Body of pancreas (tissue), 4 donors: ENCODE data around the gene ADORA1. TPM values are rescaled to one million over a fixed set of nuclear protein-coding genes. Genes with fewer than 3 reads are reported as not detected.

ENCODE experiments used
- ATAC-seq: fragments of 150-250 bp; one replicate; pipeline ENCODE4 v1.9.1; 2016
- DNase-seq, 4 donors: peaks; one replicate each; pipeline ENCODE4 v3.0.0-alpha.2; 2019
- H3K27ac ChIP-seq, 4 donors: fragments of 200-600 bp; sonication (generic); 1 replicate in 3 of 4; 2 replicates in 1 of 4; pipeline versions ENCODE4 v1.5.1 to v1.6.1; 2016 to 2019; ENCODE audit warnings: mild to moderate bottlenecking in 1 of 4, mixed read lengths in 1 of 4, moderate library complexity in 1 of 4
- H3K27me3 ChIP-seq, 2 donors: fragments of 200-600 bp; sonication (generic); one replicate each; pipeline ENCODE4 v1.6.0; 2016; ENCODE audit warnings: mild to moderate bottlenecking in 1 of 2
- H3K36me3 ChIP-seq, 2 donors: fragments of 200-600 bp; sonication (generic); replicated peaks in 1 of 2; 2 replicates each; pipeline ENCODE4 v1.5.1; 2016; ENCODE audit warnings: low read depth in 2 of 2; ENCODE audit not compliant: insufficient read depth in 1 of 2
- H3K4me1 ChIP-seq: fragments of 200-600 bp; sonication (generic); one replicate; pipeline ENCODE4 v1.6.0; 2016
- H3K4me3 ChIP-seq, 2 donors: fragments of 200-600 bp; sonication (generic); 1 replicate in 1 of 2; 2 replicates in 1 of 2; pipeline ENCODE4 v1.5.1; 2016 to 2019
- H3K9me3 ChIP-seq, 3 donors: fragments of 200-600 bp; sonication (generic); 1 replicate in 2 of 3; 2 replicates in 1 of 3; pipeline ENCODE4 v1.5.1; 2016
- POLR2A ChIP-seq, 3 donors: fragments of 450-650 bp; IDR thresholded peaks; one replicate each; pipeline ENCODE4 v1.6.1; 2016; ENCODE audit warnings: antibody characterized with exemption in 3 of 3, mild to moderate bottlenecking in 2 of 3
- WGBS, 2 donors: methylation state at CpG; one replicate each; pipeline ENCODE4 v1.1.5; 2017; 5-methylcytosine and 5-hydroxymethylcytosine counted together
- intact Hi-C: fragments of 100-400 bp; cut with DNase I; formaldehyde crosslinking; loops from one replicate; pipeline ENCODE4 v1.15.1; 2023
- total RNA-seq, 2 donors: library from RNA; depleted of rRNA; stranded (reverse); fragments of >200 nt; gene quantifications; one replicate each; pipeline ENCODE4 v1.1.0, GENCODE V29; 2016
- TF ChIP-seq, protein P1 (sequence below), 7 experiments: fragments of 450-650 bp in 4 of 7; fragments of 200-600 bp in 3 of 7; sonication (generic) in 3 of 7; IDR thresholded peaks; one replicate each; pipeline ENCODE4 v1.5.1; 2016 to 2019; ENCODE audit warnings: antibody characterized with exemption in 7 of 7

Gene ADORA1
- total RNA-seq, 2 donors from 2014 or later: 16.1 to 21.1 TPM

DNA sequence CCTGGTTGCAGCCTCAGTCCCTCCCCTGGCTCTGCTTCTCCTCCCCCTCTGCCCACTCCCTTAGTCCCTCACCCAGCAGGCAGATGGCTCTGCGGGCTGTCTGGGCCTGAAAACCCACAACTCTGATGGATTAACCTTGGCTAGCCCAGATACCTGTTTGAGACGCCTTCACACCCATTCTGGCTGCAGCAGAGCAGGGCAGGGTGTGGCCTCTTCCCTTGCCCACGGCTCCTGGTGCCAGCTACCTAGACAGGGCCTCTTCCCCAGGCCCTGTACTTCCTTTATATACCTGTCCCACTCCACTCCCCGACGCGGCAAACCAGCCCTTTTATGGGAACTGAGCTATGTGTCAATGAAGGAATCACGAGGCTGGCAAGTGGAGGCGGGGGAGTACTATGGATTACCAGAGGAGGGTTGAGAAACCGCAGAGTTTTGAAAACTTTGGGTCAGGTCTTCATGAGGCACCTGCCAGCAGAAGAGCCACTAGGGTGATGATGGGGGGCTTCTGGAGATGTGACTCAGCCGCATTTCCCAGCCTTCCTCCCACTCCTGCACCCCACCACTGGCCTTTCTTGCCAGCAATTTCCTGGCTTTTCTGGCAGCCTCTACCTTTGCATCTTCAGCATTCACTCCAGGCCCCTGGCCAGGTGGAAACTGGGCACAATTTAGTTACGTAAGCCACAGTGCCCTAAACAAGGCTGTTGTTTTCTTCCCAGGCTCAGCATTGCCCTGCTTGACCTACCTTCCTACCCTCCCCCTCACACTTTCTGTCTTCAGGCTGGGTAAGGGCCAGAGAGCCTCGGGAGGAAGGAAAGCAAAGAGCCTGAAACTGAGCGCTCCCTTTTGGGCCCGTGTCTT lies 59.1 kb downstream of the ADORA1 start, which contains the start of gene CHI3L1:
TSS of gene CHI3L1 (minus strand) at position 259 of the 858 bp plus-strand sequence. CDS start at position 178, 81 bp downstream.
- peak; percentile 71 for ATAC-seq
- Histone ChIP-seq H3K9me3 (no peaks in the 10 kb centered on the region), H3K4me1 (peaks cover 14% of the 10 kb centered on the region), H3K27me3 (no peaks in the 10 kb centered on the region), H3K36me3 (no peaks in the 10 kb centered on the region), H3K27ac (peak within 1 kb of the TSS in 3 of 4 donors; percentile 51 to 72 (median 54)), H3K4me3 (no peak within 1 kb of the TSS)
- DNase-seq: peak in 3 of 4 donors; percentile 46 to 48 (median 48)
- intact Hi-C loops: no loop called here
- TF ChIP-seq POLR2A (IDR thresholded peaks at IDR 0.05): no peak
- TF ChIP-seq, protein P1, sequence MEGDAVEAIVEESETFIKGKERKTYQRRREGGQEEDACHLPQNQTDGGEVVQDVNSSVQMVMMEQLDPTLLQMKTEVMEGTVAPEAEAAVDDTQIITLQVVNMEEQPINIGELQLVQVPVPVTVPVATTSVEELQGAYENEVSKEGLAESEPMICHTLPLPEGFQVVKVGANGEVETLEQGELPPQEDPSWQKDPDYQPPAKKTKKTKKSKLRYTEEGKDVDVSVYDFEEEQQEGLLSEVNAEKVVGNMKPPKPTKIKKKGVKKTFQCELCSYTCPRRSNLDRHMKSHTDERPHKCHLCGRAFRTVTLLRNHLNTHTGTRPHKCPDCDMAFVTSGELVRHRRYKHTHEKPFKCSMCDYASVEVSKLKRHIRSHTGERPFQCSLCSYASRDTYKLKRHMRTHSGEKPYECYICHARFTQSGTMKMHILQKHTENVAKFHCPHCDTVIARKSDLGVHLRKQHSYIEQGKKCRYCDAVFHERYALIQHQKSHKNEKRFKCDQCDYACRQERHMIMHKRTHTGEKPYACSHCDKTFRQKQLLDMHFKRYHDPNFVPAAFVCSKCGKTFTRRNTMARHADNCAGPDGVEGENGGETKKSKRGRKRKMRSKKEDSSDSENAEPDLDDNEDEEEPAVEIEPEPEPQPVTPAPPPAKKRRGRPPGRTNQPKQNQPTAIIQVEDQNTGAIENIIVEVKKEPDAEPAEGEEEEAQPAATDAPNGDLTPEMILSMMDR (IDR thresholded peaks at IDR 0.05): no peak
- WGBS, 2 donors: 25 to 30% methylated on average over 14 of the region's 14 CpGs

DNA sequence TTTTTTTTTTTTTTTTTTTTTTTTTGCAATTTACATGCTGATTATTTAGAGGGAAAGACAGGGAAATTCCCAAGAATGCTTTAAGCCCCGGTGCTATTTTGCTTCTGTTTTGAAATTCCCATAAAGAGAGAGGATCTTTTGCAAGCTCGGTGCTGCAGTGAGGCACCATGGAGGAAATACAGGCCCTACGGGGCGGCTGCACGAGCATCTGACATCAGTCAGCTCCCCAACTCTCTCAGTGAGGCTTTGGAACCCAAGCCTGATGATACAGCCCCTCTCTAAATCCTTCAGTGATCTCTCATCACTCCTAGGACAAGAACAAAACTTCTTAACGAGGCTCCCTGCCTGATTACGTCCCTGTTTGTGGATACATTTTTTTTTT lies 59.8 kb downstream of the ADORA1 start:
- H3K27me3 ChIP-seq: no peaks in the 10 kb centered on the region
- DNase-seq (no peak), ATAC-seq (peak; percentile 6)
- TF ChIP-seq POLR2A (IDR thresholded peaks at IDR 0.05): no peak
- TF ChIP-seq, protein P1 (IDR thresholded peaks at IDR 0.05): no peak
- H3K4me1 ChIP-seq: peaks cover 14% of the 10 kb centered on the region
- whole genome bisulfite sequencing, 2 donors: 50 to 56% methylated on average over 7 of the region's 7 CpGs
- no peaks in the 10 kb centered on the region for H3K9me3 ChIP-seq
- no peaks in the 10 kb centered on the region for H3K36me3 ChIP-seq
- peak overlapping the region in 3 of 4 donors; percentile 51 to 72 (median 54) for H3K27ac ChIP-seq
- intact Hi-C loops: no loop called here
- no peak overlapping the region for H3K4me3 ChIP-seq

DNA sequence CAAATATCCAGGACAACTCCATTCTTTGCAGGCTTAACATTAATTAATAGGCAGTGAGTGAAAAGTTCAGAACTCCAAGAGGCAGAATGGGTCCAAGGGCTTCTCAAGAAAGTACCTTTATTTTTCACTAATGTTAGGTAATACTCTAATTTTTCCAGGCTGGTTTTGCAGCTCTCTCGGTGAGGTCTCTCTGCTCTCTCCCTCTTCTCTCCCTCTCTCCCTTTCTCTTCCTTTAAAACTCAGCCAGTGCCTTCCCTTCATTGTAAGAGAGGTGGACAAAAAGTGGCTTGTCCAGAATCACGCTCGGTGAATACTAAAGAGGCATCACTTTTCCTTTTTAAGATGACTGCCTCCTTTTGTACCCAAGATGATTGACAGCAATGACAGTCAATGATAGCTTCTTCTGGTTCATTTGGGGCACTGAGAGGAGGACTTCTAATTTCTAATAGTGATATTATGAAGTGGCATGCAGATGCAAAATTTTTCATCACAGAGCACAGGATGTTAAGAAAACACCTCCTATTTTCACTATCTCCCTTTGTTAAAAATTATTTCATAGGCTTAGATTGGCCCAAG lies 60.3 kb downstream of the ADORA1 start:
- intact Hi-C loops: no loop called here
- WGBS, 2 donors: 64 to 88% methylated on average over 3 of the region's 3 CpGs
- H3K27ac ChIP-seq: peak overlapping the region in 3 of 4 donors; percentile 51 to 72 (median 54)

DNA sequence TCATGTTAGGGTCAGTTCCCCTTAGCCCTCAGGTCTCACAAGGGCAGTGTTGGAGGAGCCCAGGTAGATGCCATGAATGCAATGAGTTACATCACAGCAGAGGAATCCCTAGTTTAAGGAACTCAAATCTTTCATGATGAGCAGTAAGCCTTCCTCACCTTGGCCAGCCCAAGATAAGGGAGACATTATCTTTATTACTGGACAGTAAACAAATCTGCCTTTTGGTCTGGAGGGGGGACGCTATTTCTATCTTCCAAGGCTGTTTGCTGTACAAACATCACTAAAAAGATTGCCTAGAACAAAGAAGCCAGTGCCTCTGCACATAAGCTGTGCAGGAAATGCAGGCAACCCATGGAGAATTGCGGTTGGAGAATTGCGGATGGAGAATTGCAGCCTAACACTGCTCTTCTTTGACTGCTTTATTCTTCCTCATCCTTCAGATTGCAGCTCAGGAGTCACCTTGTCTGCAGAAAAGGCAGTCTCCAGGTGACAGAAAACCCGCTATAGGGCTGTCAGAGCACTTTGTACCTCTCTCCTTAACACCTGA lies 61.2 kb downstream of the ADORA1 start:
- no peak for ATAC-seq
- TF ChIP-seq, protein P1 (IDR thresholded peaks at IDR 0.05): no peak
- no peak for TF ChIP-seq POLR2A (IDR thresholded peaks at IDR 0.05)
- intact Hi-C loops: no loop called here

More for the DNA sequence above, 60.3 kb downstream of the ADORA1 start:
- no peak for ATAC-seq
- Histone ChIP-seq H3K9me3 (no peaks in the 10 kb centered on the region), H3K27me3 (no peaks in the 10 kb centered on the region), H3K4me3 (no peak overlapping the region), H3K4me1 (peaks cover 14% of the 10 kb centered on the region), H3K36me3 (no peaks in the 10 kb centered on the region)
- no peak for DNase-seq
- no peak for TF ChIP-seq POLR2A (IDR thresholded peaks at IDR 0.05)
- TF ChIP-seq, protein P1 (IDR thresholded peaks at IDR 0.05): no peak

More for the DNA sequence above, 61.2 kb downstream of the ADORA1 start:
- no peak overlapping the region for H3K4me3 ChIP-seq
- no peaks in the 10 kb centered on the region for H3K27me3 ChIP-seq
- peaks cover 14% of the 10 kb centered on the region for H3K4me1 ChIP-seq
- no peak overlapping the region for H3K27ac ChIP-seq
- no peaks in the 10 kb centered on the region for H3K9me3 ChIP-seq
- no peak for DNase-seq
- WGBS, 2 donors: 57 to 59% methylated on average over 4 of the region's 4 CpGs
- no peaks in the 10 kb centered on the region for H3K36me3 ChIP-seq
